ENCODE measurements around the gene FIGNL1.

DNA sequence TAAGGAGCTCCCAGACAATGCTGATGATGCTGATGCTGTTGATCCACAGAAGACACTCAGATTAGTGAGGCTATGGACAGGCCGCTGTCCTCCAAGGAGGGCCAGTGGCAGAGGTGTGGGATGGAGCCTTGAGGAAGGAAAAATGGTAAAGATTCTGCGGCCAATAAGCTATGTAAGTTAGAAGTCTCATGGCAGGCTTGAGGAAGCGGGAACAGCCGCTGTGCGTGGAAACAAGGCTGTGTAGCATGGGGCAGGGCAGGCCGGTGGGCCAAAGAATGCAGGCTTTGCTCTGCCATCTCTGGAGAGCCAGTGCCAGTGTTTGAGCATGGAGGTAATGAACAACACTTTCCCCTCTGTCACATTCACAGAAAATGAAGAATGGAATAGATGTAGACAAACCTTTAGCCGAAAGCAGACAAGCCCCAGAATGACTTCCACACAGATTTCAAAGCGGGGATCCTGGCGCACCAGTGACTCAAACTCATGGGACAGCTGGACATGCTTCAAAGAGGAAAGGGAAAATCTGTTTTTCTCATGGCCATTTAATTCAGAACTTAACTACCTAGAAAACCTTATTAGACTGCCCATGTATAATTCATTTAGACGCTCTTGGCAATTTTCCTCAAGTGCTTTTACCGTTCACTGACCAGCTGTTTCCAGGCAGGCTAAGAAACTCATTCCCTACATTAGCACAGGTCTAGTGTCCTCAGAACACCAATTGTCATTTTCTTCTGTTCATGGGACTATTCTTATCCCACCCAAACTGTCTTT is 16.9 kb upstream of the FIGNL1 start:
- TF ChIP-seq, protein P1, sequence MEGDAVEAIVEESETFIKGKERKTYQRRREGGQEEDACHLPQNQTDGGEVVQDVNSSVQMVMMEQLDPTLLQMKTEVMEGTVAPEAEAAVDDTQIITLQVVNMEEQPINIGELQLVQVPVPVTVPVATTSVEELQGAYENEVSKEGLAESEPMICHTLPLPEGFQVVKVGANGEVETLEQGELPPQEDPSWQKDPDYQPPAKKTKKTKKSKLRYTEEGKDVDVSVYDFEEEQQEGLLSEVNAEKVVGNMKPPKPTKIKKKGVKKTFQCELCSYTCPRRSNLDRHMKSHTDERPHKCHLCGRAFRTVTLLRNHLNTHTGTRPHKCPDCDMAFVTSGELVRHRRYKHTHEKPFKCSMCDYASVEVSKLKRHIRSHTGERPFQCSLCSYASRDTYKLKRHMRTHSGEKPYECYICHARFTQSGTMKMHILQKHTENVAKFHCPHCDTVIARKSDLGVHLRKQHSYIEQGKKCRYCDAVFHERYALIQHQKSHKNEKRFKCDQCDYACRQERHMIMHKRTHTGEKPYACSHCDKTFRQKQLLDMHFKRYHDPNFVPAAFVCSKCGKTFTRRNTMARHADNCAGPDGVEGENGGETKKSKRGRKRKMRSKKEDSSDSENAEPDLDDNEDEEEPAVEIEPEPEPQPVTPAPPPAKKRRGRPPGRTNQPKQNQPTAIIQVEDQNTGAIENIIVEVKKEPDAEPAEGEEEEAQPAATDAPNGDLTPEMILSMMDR (conservative IDR thresholded peaks at IDR 0.05; ENCODE audit: low read depth, low read length) = no peak
- no peak for TF ChIP-seq POLR2A (IDR thresholded peaks at IDR 0.05; ENCODE audit: low read depth, low read length)
- no peak for TF ChIP-seq MAFK (IDR thresholded peaks at IDR 0.05; ENCODE audit: low read depth, low read length)
- no peak for TF ChIP-seq USF2 (IDR thresholded peaks at IDR 0.05; ENCODE audit: low read depth, low read length)
